Measurements from ENCODE around the gene CD164L2.
A peak's percentile ranks its signal among the peaks of the same experiment; 100 is the strongest.

CD164L2 gene

GRCh38 chr1:27336756-27337155 is 46.4 kb downstream of the CD164L2 start:
- Histone ChIP-seq H3K4me3 (no peak overlapping the region), H3K27ac (no peak overlapping the region)
- no peak for DNase-seq (ENCODE audit: low spot score)
- TF ChIP-seq CTCF (IDR thresholded peaks at IDR 0.05): no peak

DNA sequence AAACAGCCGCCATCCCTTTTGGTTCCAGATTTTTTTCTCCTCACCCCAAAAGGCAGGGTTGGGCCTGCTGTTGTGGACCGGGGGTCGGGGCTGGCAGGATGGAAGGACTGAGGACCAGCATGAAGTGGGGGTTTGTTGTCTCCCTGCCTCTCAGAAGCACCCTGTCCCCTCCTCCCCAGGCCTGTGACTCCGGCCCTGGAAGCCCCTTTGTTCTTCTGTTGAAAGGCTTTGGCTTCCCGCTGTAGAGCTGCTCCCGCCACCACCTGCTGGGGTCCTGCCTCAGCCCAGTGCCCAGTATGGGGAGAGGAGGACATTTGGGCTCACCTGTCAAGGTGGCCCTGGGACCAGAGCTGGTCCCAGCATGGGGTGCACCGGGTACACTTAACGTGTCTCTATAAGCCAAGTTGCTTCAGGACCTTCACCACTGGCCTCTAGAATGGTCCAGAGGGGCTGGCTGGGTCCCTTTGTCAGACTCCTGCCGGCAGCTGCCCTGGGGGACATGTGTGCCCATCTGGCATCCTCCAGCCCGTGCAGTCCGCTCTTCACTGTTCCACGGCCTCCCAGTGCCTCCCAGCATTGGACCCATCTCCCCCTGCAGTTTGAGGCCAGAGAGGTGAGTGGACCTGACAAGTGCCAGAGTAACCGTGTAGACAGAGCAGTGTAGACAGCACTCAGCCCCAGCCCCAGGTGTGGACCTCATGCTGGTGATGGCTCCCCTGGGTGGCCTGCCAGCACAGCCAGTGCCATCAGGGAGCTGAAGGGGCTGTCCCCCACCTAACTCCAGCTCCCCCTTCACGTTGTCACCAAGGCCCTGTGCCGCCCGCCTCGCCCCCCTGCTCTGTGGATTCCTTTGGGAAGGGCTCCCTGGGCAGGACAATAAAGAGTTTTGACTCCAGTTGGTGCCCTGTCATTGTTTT is 47.4 kb downstream of the CD164L2 start:
- no peak for TF ChIP-seq CTCF (IDR thresholded peaks at IDR 0.05)
- no peak overlapping the region for H3K27ac ChIP-seq
- no peak overlapping the region for H3K4me3 ChIP-seq
- DNase-seq (ENCODE audit: low spot score): peak; percentile 69

GRCh38 chr1:27333717-27334279 is 49.3 kb downstream of the CD164L2 start:
- no peak for DNase-seq (ENCODE audit: low spot score)
- no peak overlapping the region for H3K4me3 ChIP-seq
- no peak for TF ChIP-seq CTCF (IDR thresholded peaks at IDR 0.05)
- no peak overlapping the region for H3K27ac ChIP-seq

- no peak overlapping the region for H3K4me3 ChIP-seq
- TF ChIP-seq CTCF (IDR thresholded peaks at IDR 0.05): peak; percentile 62
- DNase-seq (ENCODE audit: low spot score): no peak
- H3K27ac ChIP-seq: no peak overlapping the region
These were observed 50.4 kb downstream of the CD164L2 start for GRCh38 chr1:27332536-27333281.

- no peak overlapping the region for H3K27ac ChIP-seq
- no peak for DNase-seq (ENCODE audit: low spot score)
- no peak overlapping the region for H3K4me3 ChIP-seq
- TF ChIP-seq CTCF (IDR thresholded peaks at IDR 0.05): no peak
These were observed 51.2 kb downstream of the CD164L2 start for GRCh38 chr1:27331922-27332321.

DNA sequence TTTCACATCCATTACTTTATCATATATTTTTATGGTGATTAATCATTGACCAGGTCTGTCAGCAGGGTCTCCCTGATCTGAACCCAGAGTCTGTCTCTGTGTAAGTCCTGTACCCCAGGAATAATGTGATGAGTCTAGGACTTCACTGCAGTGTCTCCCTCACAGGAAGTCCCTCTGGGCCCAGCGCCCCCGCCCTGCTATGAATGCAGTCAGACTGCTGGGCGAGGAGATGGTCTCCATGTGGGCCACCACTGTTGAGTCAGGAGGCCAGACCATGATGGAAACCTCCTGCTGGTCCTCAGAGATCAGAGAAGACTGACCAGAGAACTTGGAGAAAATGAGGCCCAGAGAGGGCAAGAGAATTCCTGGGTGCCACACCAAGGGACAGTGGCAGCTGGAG is 51.7 kb downstream of the CD164L2 start:
- Histone ChIP-seq H3K4me3 (no peak overlapping the region), H3K27ac (no peak overlapping the region)
- no peak for TF ChIP-seq CTCF (IDR thresholded peaks at IDR 0.05)
- DNase-seq (ENCODE audit: low spot score): no peak

All from coronary artery (tissue), 2 donors.